HTR-8/SVneo (cell line): Measurements from ENCODE around the gene MYO7A.
A peak's percentile ranks its signal among the peaks of the same experiment; 100 is the strongest.

ENCODE experiments used
- DNase-seq: peaks from one replicate; pipeline ENCODE4 v3.0.0; 2011; ENCODE audit warnings: low spot score, mixed read lengths; ENCODE audit not compliant: insufficient read length
- FAIRE-seq: peaks from 2 replicates; lab custom pipeline; 2011; peaks lifted over from hg19 to GRCh38; lab: Jason Lieb, UNC

Gene MYO7A

DNA sequence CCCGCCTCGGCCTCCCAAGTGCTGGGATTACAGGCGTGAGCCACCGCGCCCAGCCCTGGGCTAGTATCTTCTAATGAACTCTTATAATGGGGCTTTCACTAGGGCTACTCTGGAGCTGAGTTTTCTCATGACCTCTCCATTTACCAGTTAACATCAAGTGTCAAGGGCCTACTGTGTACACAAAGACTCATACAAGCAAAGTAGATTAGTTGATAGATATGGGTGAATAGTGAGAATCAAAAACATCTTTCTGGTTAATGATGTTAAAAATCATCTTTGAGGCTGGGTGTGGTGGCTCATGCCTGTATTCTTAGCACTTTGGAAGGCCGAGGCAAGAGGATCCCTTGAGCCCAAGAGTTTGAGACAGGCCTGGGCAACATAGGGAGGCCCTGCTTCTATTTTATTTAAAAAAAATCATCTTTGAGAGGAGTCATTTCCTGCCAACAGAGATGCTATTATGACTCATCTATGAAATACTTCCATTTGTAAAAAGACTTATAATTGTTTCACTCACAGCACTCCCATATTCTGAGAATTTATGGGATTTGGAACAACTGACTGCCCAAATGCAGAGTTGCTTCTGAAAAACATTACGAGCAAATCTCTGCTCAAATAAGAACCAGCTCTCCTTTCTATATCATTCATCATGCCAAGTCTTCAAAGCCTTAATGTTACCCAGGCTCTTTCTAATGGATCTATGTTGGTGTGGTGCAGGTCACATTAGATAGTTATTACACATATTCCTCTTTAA, 116.4 kb downstream of the MYO7A start:
- FAIRE-seq (no peak), DNase-seq (peak; percentile 65)

DNA sequence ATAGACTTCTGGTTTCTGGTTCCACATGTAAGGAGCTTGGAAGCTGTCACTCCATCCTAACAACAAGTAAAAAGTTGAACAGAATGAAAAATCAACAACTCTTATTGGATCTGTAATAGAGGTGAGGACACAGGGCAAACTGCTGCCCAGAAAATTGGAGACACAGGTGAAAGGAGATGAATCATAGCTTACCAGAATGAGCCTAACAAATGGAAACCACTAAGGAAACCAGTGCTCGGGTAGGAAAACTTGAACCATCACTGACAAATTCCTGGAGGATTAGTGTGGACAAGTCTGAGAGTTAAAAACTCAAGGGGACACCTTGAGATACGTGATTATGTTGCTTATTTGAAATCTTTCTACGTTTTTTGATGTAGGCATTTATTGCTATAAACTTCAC, 121.4 kb downstream of the MYO7A start:
- FAIRE-seq (no peak), DNase-seq (no peak)

DNA sequence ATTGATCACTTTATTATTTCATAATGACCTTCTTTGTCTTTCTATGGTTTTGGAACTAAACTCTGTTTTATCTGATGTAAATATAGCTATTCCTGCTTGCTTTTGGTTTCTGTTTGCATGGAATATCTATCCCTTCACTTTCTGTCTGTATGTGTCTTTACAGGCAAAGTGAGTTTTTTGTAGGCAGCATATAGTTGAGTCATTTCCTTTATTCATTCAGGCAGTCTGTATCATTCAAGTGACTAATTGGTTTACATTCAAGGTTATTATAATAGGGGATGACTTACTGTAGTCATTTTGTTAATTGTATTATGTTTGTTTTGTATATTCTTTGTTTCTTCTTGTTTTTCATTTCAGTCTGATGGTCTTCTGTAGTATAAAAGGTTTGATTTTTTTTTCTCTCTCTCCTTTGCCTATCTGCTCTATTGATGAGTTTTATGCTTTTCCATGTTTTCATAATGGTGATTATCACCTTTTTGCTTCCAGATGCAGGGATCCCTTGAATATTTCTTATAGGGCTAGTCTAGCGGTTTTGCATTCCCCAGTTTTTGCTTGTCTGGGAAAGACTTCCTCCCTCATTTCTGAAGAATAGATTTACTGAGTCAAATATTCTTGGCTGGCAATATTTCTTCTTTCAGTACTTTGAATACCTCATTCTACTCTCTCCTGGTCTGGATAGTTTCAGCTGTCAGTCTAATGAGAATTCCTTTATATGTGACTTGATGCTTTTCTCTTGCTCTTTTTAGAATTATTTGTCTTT, 123.0 kb downstream of the MYO7A start:
- DNase-seq (no peak), FAIRE-seq (no peak)

DNA sequence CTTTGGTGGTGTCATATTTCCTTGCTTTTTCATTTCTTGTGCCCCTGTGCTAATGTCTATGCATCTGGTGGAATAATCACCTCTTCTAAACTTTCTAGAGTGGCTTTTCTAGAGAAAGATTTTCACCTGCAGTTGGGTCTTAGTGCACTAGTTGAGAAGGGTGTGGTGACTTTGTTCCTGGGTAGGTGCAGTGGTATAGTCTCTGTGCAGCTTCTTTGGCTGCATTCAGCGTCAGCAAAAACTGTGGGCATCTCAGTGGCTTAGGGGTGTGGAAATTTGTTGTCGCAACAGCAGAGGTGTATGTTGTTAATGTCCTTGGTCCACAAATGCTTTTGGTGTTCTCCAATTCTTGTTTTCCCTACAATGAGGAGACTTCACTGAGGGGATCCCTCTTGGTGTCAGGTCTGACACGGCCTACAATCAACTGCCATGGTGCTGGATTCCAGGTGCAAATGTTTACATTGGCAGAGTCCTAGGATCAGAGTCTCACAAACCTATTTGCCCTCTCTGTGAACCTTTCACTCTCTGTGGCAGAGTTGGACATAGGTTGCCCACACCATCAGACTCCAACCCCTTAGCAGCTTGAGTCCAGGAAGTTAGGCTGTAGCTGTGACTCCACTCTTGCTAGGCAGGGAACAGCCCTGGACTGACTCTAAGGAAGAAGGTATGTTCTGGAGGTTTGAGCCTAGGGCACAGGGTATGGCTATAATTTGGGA, 124.7 kb downstream of the MYO7A start:
- DNase-seq (no peak), FAIRE-seq (no peak)

DNA sequence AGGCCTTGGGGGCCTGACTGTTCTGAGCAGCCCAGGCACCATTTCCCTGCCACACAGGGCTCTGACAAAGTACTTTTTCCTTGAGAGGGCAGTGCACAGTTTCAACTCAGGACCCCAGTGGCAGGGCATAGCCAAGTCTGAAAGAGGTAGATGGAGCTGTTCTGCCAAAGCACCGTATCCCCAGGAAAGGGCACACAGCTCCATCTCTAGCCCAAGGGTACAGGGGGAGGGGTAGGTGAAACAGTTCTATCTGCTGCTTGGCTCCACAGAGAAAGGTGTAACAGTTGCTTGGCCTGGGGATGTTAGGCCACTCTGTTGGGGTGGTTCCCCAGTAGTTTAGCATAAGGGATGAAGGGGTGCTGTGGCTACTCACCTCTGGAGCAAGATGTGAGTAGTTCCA, 125.6 kb downstream of the MYO7A start:
- DNase-seq (no peak), FAIRE-seq (no peak)

DNA sequence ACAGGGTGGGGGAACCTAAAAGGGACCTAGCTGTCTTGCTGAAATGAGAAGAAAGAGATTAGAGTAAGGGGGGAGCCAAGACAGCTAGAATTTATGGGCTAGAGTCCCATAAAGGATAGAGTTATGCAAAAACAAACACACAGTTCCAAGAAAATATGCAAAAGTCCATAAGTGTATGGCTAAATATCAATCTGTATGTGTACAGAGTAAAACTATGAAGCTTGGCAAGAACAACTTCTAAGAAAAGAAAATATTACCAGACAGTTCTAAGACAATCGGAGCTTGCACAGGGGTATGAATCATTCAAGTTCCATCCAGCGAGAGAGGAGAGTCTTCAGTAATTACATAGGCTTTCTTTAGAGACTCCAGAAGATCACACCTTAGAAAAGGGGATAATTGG, 131.6 kb downstream of the MYO7A start:
- FAIRE-seq: no peak
- DNase-seq: no peak

DNA sequence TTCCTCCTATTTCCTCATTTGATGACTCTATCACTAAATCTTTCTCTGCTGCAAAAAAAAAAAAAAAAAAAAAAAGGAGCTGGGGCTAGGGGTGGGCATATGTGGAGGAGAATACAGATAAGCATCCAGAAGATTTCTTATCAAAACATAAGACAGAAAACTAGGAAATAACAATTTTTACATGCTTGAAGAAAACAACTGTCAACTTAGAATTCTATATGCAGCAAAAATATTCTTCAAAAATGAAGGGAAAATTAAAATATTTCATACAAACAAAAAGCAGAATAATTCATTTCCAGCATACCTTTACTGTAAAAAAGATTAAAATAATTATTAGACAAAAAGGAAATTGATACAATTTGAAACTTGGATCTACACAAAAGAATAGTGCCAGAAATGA, 134.8 kb downstream of the MYO7A start:
- DNase-seq (no peak), FAIRE-seq (no peak)
